ENCODE measurements around the gene GNA12.

Gene GNA12

DNA sequence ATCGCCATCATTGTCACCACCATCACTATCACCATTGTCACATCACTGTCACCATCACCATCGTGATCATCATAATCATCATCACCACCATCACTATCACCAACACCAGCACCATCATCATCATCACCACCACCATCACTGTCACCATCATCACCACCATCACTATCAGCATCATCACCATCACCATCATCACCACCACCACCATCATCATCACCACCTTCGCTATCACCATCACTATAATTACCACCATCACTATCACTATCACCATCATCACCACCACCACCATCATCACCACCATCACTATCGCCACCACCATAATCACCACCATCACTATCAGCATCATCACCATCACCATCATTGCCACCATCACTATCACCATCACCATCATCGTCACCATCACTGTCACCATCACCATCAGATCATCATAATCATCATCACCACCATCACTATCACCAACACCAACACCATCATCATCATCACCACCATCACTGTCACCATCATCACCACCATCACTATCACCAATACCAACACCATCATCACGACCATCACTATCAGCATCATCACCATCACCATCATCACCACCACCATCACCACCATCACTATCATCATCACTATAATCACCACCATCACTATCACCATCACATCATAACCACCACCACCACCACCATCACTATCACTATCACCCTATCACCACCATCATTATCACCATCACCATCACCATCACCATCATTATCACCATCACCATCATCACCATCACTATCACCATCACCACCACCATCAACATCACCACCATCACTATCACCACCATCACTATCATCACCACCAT, 6.0 kb upstream of the GNA12 start:
- Histone ChIP-seq H3K4me3 (ENCODE audit: low read length) (no peak overlapping the region), H3K27me3 (ENCODE audit: control insufficient read depth, insufficient read depth, low read length) (peaks cover under 1% of the 10 kb centered on the region), H3K4me1 (ENCODE audit: control insufficient read depth, low read depth, low read length) (no peaks in the 10 kb centered on the region), H3K27ac (ENCODE audit: low read length) (no peak overlapping the region), H3K9me3 (ENCODE audit: control insufficient read depth, low read depth, low read length) (no peaks in the 10 kb centered on the region), H3K36me3 (ENCODE audit: control insufficient read depth, low read depth, low read length) (no peaks in the 10 kb centered on the region), H3K9ac (ENCODE audit: low read length) (no peak overlapping the region)

DNA sequence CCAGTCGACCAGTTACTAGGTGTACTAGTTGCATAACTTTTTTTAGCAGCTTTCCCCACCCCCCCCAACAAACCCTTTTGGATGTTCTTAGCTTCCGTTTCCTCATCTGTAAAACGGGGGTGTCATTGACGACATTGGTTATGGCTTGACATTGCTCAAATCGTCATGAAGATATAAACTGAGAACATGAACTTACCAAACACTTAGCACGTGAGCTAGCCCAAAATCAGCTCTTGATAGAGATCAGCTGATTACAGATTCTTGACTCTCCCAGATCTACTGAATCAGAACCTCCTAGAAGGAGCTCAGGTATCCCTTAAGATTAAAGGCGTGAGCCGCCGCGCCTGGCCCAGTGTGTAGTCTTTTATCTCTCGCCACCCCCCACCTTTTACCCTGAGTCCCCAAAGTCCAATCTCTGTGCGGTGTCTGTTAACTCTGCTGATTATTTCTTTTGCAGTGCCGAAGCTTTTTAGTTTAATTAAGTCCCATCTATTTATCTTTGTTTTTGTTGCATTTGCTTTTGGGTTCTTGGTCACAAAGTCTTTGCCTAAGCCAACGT, 1.0 kb upstream of the GNA12 start:
- H3K4me3 ChIP-seq (ENCODE audit: low read length), result peak overlapping the region; percentile 43

DNA sequence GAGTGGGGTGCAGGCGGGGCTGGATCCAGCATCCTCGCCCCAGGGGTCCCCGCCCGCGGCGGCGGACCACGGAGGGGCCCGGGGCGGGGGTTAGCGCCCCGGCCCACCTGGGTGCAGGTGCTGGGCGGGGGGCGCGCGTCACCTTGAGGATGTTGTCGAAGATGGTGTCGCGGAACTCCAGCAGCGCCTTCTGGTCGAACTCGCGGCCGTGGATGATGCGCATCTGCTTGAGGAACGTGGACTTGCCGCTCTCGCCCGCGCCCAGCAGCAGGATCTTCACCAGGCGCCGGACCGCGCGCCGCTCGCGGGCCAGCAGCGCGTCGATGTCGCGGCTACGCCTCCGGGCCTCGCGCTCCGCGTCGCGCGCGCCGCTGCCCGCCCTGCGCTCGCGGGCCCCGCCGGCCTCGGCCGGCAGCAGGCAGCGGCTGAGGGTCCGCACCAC, 376 bp downstream of the GNA12 start:
- peak overlapping the region; percentile 39 for H3K9ac ChIP-seq (ENCODE audit: low read length)
- H3K27me3 ChIP-seq (ENCODE audit: control insufficient read depth, insufficient read depth, low read length), result no peaks in the 10 kb centered on the region
- peak overlapping the region; percentile 62 for H3K4me3 ChIP-seq (ENCODE audit: low read length)
- H3K36me3 ChIP-seq (ENCODE audit: control insufficient read depth, low read depth, low read length), result peaks cover 21% of the 10 kb centered on the region
- no peak overlapping the region for H3K27ac ChIP-seq (ENCODE audit: low read length)
- H3K9me3 ChIP-seq (ENCODE audit: control insufficient read depth, low read depth, low read length), result no peaks in the 10 kb centered on the region
- H3K4me1 ChIP-seq (ENCODE audit: control insufficient read depth, low read depth, low read length), result peaks cover 19% of the 10 kb centered on the region

More for the DNA sequence above, 1.0 kb upstream of the GNA12 start:
- Histone ChIP-seq H3K9ac (ENCODE audit: low read length) (no peak overlapping the region), H3K27ac (ENCODE audit: low read length) (no peak overlapping the region), H3K36me3 (ENCODE audit: control insufficient read depth, low read depth, low read length) (peaks cover 21% of the 10 kb centered on the region), H3K4me1 (ENCODE audit: control insufficient read depth, low read depth, low read length) (peaks cover 19% of the 10 kb centered on the region), H3K27me3 (ENCODE audit: control insufficient read depth, insufficient read depth, low read length) (no peaks in the 10 kb centered on the region), H3K9me3 (ENCODE audit: control insufficient read depth, low read depth, low read length) (no peaks in the 10 kb centered on the region)

DNA sequence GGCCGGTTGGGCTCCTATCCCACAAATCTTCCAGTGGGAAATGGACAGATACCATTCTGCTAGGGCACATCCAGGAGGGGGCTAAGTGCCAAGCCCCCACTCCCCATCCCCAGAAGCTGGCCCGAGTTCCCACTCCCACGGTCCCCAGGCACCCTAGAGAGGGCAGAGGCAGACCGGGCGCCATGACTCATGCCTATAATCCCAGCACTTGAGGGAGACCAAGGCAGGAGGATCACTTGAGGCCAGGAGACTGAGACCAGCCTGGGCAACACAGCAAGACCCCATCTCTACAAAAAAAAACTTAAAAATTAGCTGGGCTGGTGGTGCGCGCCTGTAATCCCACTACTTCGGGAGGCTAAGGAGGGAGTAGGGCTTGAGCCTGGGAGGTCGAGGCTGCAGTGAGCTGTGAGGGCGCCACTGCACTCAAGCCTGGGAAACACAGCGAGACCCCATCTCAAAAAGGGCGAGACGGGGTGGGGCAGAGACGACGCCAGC, 870 bp downstream of the GNA12 start:
- H3K27me3 ChIP-seq (ENCODE audit: control insufficient read depth, insufficient read depth, low read length), result no peaks in the 10 kb centered on the region
- H3K27ac ChIP-seq (ENCODE audit: low read length), result no peak overlapping the region
- H3K9me3 ChIP-seq (ENCODE audit: control insufficient read depth, low read depth, low read length), result no peaks in the 10 kb centered on the region
- H3K4me3 ChIP-seq (ENCODE audit: low read length), result peak overlapping the region; percentile 62
- peak overlapping the region; percentile 39 for H3K9ac ChIP-seq (ENCODE audit: low read length)
- peaks cover 21% of the 10 kb centered on the region for H3K36me3 ChIP-seq (ENCODE audit: control insufficient read depth, low read depth, low read length)
- peaks cover 19% of the 10 kb centered on the region for H3K4me1 ChIP-seq (ENCODE audit: control insufficient read depth, low read depth, low read length)

DNA sequence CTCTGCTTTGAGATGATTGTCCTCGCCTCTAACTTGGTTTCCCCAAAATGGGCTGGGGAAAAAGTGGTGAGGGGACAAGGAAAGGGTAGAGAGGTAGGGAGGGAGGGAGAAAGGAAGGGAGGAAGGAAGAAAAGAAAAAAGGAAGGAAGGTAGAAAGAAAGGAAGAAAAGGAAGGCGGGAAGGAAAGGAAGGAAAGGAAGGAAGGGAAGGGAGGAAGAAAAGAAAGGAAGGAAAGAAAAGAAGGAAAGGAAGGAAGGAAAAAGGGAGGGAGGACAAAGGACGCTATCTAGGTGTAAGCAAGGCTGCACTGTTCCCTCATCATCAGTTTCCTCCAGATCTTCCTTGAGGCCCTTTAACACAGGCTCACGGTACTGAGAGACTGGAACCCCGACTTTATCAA, 2.2 kb downstream of the GNA12 start:
- Histone ChIP-seq H3K9me3 (ENCODE audit: control insufficient read depth, low read depth, low read length) (no peaks in the 10 kb centered on the region), H3K4me3 (ENCODE audit: low read length) (peak overlapping the region; percentile 62), H3K4me1 (ENCODE audit: control insufficient read depth, low read depth, low read length) (peaks cover 27% of the 10 kb centered on the region), H3K27me3 (ENCODE audit: control insufficient read depth, insufficient read depth, low read length) (no peaks in the 10 kb centered on the region), H3K27ac (ENCODE audit: low read length) (no peak overlapping the region), H3K9ac (ENCODE audit: low read length) (no peak overlapping the region), H3K36me3 (ENCODE audit: control insufficient read depth, low read depth, low read length) (peaks cover 21% of the 10 kb centered on the region)

DNA sequence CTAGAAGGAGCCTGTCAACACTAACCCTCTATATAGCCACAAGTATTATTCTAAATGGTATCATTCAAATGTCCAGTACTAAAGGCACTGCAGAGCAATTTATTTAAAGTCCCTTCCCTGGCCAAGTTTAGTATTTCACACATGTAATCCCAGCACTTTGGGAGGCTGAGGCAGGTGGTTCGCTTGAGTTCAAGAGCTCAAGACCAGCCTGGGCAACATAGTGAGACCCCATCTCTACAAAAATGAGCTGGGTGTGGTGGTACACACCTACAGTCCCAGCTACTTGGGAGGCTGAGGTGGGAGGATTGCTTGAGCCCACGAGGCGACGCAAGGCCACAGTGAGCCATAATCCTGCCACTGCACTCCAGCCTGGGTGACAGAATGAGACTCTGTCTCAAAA, 3.6 kb downstream of the GNA12 start:
- no peak overlapping the region for H3K9ac ChIP-seq (ENCODE audit: low read length)
- H3K36me3 ChIP-seq (ENCODE audit: control insufficient read depth, low read depth, low read length), result peaks cover 24% of the 10 kb centered on the region
- no peak overlapping the region for H3K4me3 ChIP-seq (ENCODE audit: low read length)
- no peaks in the 10 kb centered on the region for H3K9me3 ChIP-seq (ENCODE audit: control insufficient read depth, low read depth, low read length)
- peaks cover 27% of the 10 kb centered on the region for H3K4me1 ChIP-seq (ENCODE audit: control insufficient read depth, low read depth, low read length)
- H3K27ac ChIP-seq (ENCODE audit: low read length), result no peak overlapping the region
- H3K27me3 ChIP-seq (ENCODE audit: control insufficient read depth, insufficient read depth, low read length), result no peaks in the 10 kb centered on the region

DNA sequence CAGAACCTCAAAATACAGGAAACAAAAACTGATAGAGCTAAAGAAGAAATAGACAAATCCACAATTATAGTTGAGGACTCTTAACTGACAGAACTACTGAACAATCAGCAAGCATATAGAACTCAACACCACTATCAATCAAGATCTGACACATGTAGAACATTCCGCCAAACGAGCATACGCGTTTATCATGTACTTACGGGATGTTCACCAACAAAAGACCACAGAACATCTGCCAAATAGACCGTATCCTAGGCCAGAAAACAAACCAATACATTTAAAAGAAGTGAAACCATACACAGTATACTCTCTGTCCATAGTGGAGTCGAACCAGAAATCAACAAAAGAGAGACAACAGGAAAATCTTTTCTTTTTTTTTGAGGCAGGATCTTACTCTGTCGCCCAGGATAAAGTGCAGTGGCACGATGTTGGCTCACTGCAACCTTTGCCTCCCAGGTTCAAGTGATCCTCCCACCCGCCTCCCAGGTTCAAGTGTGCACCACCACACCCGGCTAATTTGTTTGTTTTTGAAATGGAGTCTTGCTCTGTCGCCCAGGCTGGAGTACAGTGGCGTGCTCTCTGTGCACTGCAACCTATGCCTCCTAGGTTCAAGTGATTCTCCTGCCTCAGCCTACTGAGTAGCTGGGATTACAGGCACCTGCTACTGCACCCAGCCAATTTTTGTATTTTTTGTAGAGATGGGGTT, 5.1 kb downstream of the GNA12 start:
- peaks cover 34% of the 10 kb centered on the region for H3K36me3 ChIP-seq (ENCODE audit: control insufficient read depth, low read depth, low read length)
- H3K27me3 ChIP-seq (ENCODE audit: control insufficient read depth, insufficient read depth, low read length), result no peaks in the 10 kb centered on the region
- H3K9me3 ChIP-seq (ENCODE audit: control insufficient read depth, low read depth, low read length), result no peaks in the 10 kb centered on the region
- H3K4me1 ChIP-seq (ENCODE audit: control insufficient read depth, low read depth, low read length), result peaks cover 26% of the 10 kb centered on the region
- no peak overlapping the region for H3K27ac ChIP-seq (ENCODE audit: low read length)
- no peak overlapping the region for H3K4me3 ChIP-seq (ENCODE audit: low read length)
- no peak overlapping the region for H3K9ac ChIP-seq (ENCODE audit: low read length)

DNA sequence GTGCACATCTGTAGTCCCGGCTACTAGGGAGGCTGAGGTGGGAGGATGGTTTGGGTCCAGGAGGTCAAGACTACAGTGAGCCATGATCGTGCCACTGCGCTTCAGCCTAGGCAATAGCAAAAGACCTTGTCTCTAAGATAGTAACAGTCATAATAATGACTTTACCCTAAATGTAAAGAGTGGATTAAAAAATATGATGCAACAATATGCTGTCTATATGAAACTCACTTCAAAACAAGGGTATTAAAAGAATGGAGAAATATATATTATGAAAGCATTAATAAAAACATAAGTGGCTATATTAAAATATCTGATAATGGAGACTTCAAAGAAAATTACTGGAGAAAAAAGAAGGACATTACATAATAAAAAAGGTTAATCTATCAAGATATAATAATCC, 5.7 kb downstream of the GNA12 start:
- no peak overlapping the region for H3K4me3 ChIP-seq (ENCODE audit: low read length)
- no peak overlapping the region for H3K27ac ChIP-seq (ENCODE audit: low read length)
- H3K9ac ChIP-seq (ENCODE audit: low read length), result no peak overlapping the region
- no peaks in the 10 kb centered on the region for H3K9me3 ChIP-seq (ENCODE audit: control insufficient read depth, low read depth, low read length)
- peaks cover 34% of the 10 kb centered on the region for H3K36me3 ChIP-seq (ENCODE audit: control insufficient read depth, low read depth, low read length)
- no peaks in the 10 kb centered on the region for H3K27me3 ChIP-seq (ENCODE audit: control insufficient read depth, insufficient read depth, low read length)
- peaks cover 26% of the 10 kb centered on the region for H3K4me1 ChIP-seq (ENCODE audit: control insufficient read depth, low read depth, low read length)

DNA sequence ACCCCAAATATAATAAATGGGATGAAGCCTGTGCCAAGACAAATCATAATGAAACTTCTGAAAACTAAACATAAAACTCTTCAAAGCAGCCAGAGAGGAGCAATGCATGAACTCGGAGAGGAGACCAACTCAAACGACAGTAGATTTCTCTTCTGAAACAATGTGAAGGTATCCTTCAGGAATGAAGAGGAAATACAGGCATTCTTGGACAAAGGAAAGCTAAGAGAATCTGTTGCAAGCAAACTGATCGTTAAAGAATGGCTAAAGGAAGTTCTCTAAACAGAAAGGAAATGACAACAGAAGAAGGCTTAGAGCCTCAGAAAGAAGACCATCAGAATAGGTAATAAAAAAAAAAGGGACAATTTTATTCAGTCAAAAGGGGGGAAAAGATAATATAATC, 6.6 kb downstream of the GNA12 start:
- Histone ChIP-seq H3K9ac (ENCODE audit: low read length) (no peak overlapping the region), H3K4me3 (ENCODE audit: low read length) (no peak overlapping the region), H3K27ac (ENCODE audit: low read length) (no peak overlapping the region), H3K9me3 (ENCODE audit: control insufficient read depth, low read depth, low read length) (no peaks in the 10 kb centered on the region), H3K27me3 (ENCODE audit: control insufficient read depth, insufficient read depth, low read length) (no peaks in the 10 kb centered on the region), H3K4me1 (ENCODE audit: control insufficient read depth, low read depth, low read length) (peaks cover 17% of the 10 kb centered on the region), H3K36me3 (ENCODE audit: control insufficient read depth, low read depth, low read length) (peaks cover 31% of the 10 kb centered on the region)

DNA sequence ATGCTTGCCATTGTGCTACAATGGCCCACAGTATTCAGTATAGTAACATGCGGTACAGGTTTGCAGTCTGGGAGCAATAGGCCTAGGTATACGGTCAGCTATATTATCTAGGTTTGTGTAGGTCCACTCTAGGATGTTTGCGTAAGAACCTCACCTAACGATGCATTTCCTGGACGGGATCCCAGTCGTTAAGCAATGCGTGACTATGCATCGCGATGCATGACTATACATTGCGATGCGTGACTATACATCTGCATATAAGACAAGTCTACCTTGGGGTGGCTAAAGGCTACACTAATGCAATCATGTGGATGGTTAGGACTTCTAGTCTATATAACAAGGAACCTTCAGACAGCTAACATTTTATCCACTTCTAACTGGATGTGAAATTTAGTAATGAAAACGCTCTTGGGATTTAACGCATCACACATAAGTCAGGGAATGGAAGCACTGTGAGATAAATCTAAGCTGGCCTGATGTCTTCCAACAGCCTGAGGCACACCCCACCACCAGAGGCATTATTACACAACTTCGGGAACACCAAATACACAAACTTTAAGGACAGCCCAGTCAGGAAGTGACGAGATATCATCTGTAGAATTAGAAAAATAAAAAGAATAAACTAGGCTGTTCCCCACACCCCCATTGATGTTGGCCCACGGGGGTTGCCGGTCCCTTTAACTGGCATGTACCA, 9.2 kb downstream of the GNA12 start:
- H3K4me1 ChIP-seq (ENCODE audit: control insufficient read depth, low read depth, low read length), result peaks cover 13% of the 10 kb centered on the region
- no peaks in the 10 kb centered on the region for H3K9me3 ChIP-seq (ENCODE audit: control insufficient read depth, low read depth, low read length)
- H3K36me3 ChIP-seq (ENCODE audit: control insufficient read depth, low read depth, low read length), result peaks cover 14% of the 10 kb centered on the region
- no peak overlapping the region for H3K9ac ChIP-seq (ENCODE audit: low read length)
- no peaks in the 10 kb centered on the region for H3K27me3 ChIP-seq (ENCODE audit: control insufficient read depth, insufficient read depth, low read length)
- no peak overlapping the region for H3K4me3 ChIP-seq (ENCODE audit: low read length)
- H3K27ac ChIP-seq (ENCODE audit: low read length), result no peak overlapping the region

Measured in iPS-18a (cell line).